ENCODE measurements around the gene AP3D1.

The AP3D1 gene

GRCh38 chr19:2171349-2172145 is 20.2 kb upstream of the AP3D1 start:
- Histone ChIP-seq H3K9me3 (ENCODE audit: control insufficient read depth, low read length) (no peaks in the 10 kb centered on the region), H3K23ac (ENCODE audit: low read length in 2 of 2) (no peak overlapping the region), H4K91ac (ENCODE audit: low read length) (peak overlapping the region; percentile 88), H3K4me1 (ENCODE audit: control insufficient read depth, insufficient read depth, low read depth, low read length) (peaks cover 61% of the 10 kb centered on the region), H2BK12ac (ENCODE audit: low read length in 2 of 2) (peak overlapping the region; percentile 73 to 91), H3K27ac (ENCODE audit: low read length, poor library complexity, severe bottlenecking) (peak overlapping the region; percentile 53), H4K8ac (ENCODE audit: low read length) (peak overlapping the region; percentile 76), H3K4ac (ENCODE audit: low read depth in 1 of 2, low read length in 2 of 2) (peak overlapping the region; percentile 68 to 73), H2BK15ac (ENCODE audit: low read depth, poor library complexity, severe bottlenecking) (peak overlapping the region; percentile 26), H3K79me1 (replicated peaks; ENCODE audit: low read length, poor library complexity, severe bottlenecking) (no peaks in the 10 kb centered on the region), H3K27me3 (ENCODE audit: control insufficient read depth in 1 of 2, insufficient read depth in 1 of 2, low read length in 2 of 2) (no peaks in the 10 kb centered on the region), H3K9ac (ENCODE audit: low read length) (peak overlapping the region; percentile 80), H3K18ac (ENCODE audit: low read depth in 1 of 2, low read length in 2 of 2) (peak overlapping the region; percentile 52 to 85), H2BK120ac (ENCODE audit: low read depth, low read length) (peak overlapping the region; percentile 39), H3K36me3 (ENCODE audit: control insufficient read depth in 1 of 2, insufficient read depth in 2 of 2, low read depth in 1 of 2, low read length in 2 of 2) (peaks cover 22 to 28% of the 10 kb centered on the region in 2 experiments), H2BK5ac (ENCODE audit: low read depth, low read length, poor library complexity, severe bottlenecking) (no peak overlapping the region), H2AK5ac (ENCODE audit: low read length, severe bottlenecking) (peak overlapping the region; percentile 60), H3K14ac (ENCODE audit: low read length in 2 of 2) (peak overlapping the region in 1 of 2 experiments; percentile 13), H3K4me3 (ENCODE audit: insufficient read depth in 1 of 2, low read depth in 1 of 2, low read length in 2 of 2) (peak overlapping the region in 1 of 2 experiments; percentile 49), H3K4me2 (ENCODE audit: low read length, poor library complexity, severe bottlenecking) (no peak overlapping the region), H2AFZ (ENCODE audit: low read depth, low read length) (no peak overlapping the region)
- DNase-seq = peak; percentile 45
- WGBS = 53% methylated on average over 27 of the region's 27 CpGs

GRCh38 chr19:2170987-2171348 is 19.6 kb upstream of the AP3D1 start:
- Histone ChIP-seq H3K36me3 (ENCODE audit: control insufficient read depth in 1 of 2, insufficient read depth in 2 of 2, low read depth in 1 of 2, low read length in 2 of 2) (peaks cover 16 to 26% of the 10 kb centered on the region in 2 experiments), H4K8ac (ENCODE audit: low read length) (peak overlapping the region; percentile 76), H2AK5ac (ENCODE audit: low read length, severe bottlenecking) (peak overlapping the region; percentile 49), H2BK12ac (ENCODE audit: low read length in 2 of 2) (peak overlapping the region; percentile 28 to 91), H3K23ac (ENCODE audit: low read length in 2 of 2) (no peak overlapping the region), H3K27me3 (ENCODE audit: control insufficient read depth in 1 of 2, insufficient read depth in 1 of 2, low read length in 2 of 2) (no peaks in the 10 kb centered on the region), H2BK5ac (ENCODE audit: low read depth, low read length, poor library complexity, severe bottlenecking) (no peak overlapping the region), H2BK120ac (ENCODE audit: low read depth, low read length) (peak overlapping the region; percentile 39), H3K4ac (ENCODE audit: low read depth in 1 of 2, low read length in 2 of 2) (peak overlapping the region; percentile 68 to 73), H3K9me3 (ENCODE audit: control insufficient read depth, low read length) (no peaks in the 10 kb centered on the region), H3K4me2 (ENCODE audit: low read length, poor library complexity, severe bottlenecking) (no peak overlapping the region), H3K9ac (ENCODE audit: low read length) (peak overlapping the region; percentile 80), H3K18ac (ENCODE audit: low read depth in 1 of 2, low read length in 2 of 2) (peak overlapping the region; percentile 52 to 85), H2BK15ac (ENCODE audit: low read depth, poor library complexity, severe bottlenecking) (peak overlapping the region; percentile 26), H3K4me1 (ENCODE audit: control insufficient read depth, insufficient read depth, low read depth, low read length) (peaks cover 55% of the 10 kb centered on the region), H4K91ac (ENCODE audit: low read length) (peak overlapping the region; percentile 88), H3K4me3 (ENCODE audit: insufficient read depth in 1 of 2, low read depth in 1 of 2, low read length in 2 of 2) (no peak overlapping the region), H3K79me1 (replicated peaks; ENCODE audit: low read length, poor library complexity, severe bottlenecking) (no peaks in the 10 kb centered on the region), H3K14ac (ENCODE audit: low read length in 2 of 2) (no peak overlapping the region), H2AFZ (ENCODE audit: low read depth, low read length) (no peak overlapping the region), H3K27ac (ENCODE audit: low read length, poor library complexity, severe bottlenecking) (peak overlapping the region; percentile 53)
- WGBS = 79% methylated on average over 5 of the region's 5 CpGs
- no peak for DNase-seq

- no peak for DNase-seq
- Histone ChIP-seq H4K91ac (ENCODE audit: low read length) (no peak overlapping the region), H3K4me2 (ENCODE audit: low read length, poor library complexity, severe bottlenecking) (peak overlapping the region; percentile 2), H2BK5ac (ENCODE audit: low read depth, low read length, poor library complexity, severe bottlenecking) (no peak overlapping the region), H3K4ac (ENCODE audit: low read depth in 1 of 2, low read length in 2 of 2) (peak overlapping the region in 1 of 2 experiments; percentile 19), H2AFZ (ENCODE audit: low read depth, low read length) (no peak overlapping the region), H3K4me1 (ENCODE audit: control insufficient read depth, insufficient read depth, low read depth, low read length) (peaks cover 53% of the 10 kb centered on the region), H4K8ac (ENCODE audit: low read length) (no peak overlapping the region), H3K14ac (ENCODE audit: low read length in 2 of 2) (peak overlapping the region in 1 of 2 experiments; percentile 23), H2BK15ac (ENCODE audit: low read depth, poor library complexity, severe bottlenecking) (no peak overlapping the region), H3K4me3 (ENCODE audit: insufficient read depth in 1 of 2, low read depth in 1 of 2, low read length in 2 of 2) (peak overlapping the region in 1 of 2 experiments; percentile 60), H3K36me3 (ENCODE audit: control insufficient read depth in 1 of 2, insufficient read depth in 2 of 2, low read depth in 1 of 2, low read length in 2 of 2) (peaks cover 12 to 21% of the 10 kb centered on the region in 2 experiments), H3K27me3 (ENCODE audit: control insufficient read depth in 1 of 2, insufficient read depth in 1 of 2, low read length in 2 of 2) (no peaks in the 10 kb centered on the region), H3K23ac (ENCODE audit: low read length in 2 of 2) (peak overlapping the region in 1 of 2 experiments; percentile 66), H3K9ac (ENCODE audit: low read length) (peak overlapping the region; percentile 80), H3K27ac (ENCODE audit: low read length, poor library complexity, severe bottlenecking) (peak overlapping the region; percentile 88), H2BK120ac (ENCODE audit: low read depth, low read length) (no peak overlapping the region), H3K18ac (ENCODE audit: low read depth in 1 of 2, low read length in 2 of 2) (peak overlapping the region in 1 of 2 experiments; percentile 15), H2AK5ac (ENCODE audit: low read length, severe bottlenecking) (no peak overlapping the region), H3K79me1 (replicated peaks; ENCODE audit: low read length, poor library complexity, severe bottlenecking) (no peaks in the 10 kb centered on the region), H3K9me3 (ENCODE audit: control insufficient read depth, low read length) (no peaks in the 10 kb centered on the region), H2BK12ac (ENCODE audit: low read length in 2 of 2) (peak overlapping the region in 1 of 2 experiments; percentile 84)
- WGBS = 90% methylated on average over 12 of the region's 12 CpGs
Measured at GRCh38 chr19:2170219-2170618, 18.9 kb upstream of the AP3D1 start.

- peak overlapping the region; percentile 68 for H2BK5ac ChIP-seq (ENCODE audit: low read depth, low read length, poor library complexity, severe bottlenecking)
- H3K23ac ChIP-seq (ENCODE audit: low read length in 2 of 2) = no peak overlapping the region
- H4K8ac ChIP-seq (ENCODE audit: low read length) = peak overlapping the region; percentile 13
- H3K27me3 ChIP-seq (ENCODE audit: control insufficient read depth in 1 of 2, insufficient read depth in 1 of 2, low read length in 2 of 2) = no peaks in the 10 kb centered on the region
- whole genome bisulfite sequencing = 21% methylated on average over 24 of the region's 24 CpGs
- peak; percentile 99 for DNase-seq
- peak overlapping the region; percentile 32 for H3K4me2 ChIP-seq (ENCODE audit: low read length, poor library complexity, severe bottlenecking)
- peak overlapping the region; percentile 88 for H3K27ac ChIP-seq (ENCODE audit: low read length, poor library complexity, severe bottlenecking)
- no peak overlapping the region for H3K14ac ChIP-seq (ENCODE audit: low read length in 2 of 2)
- no peak overlapping the region for H4K91ac ChIP-seq (ENCODE audit: low read length)
- H2BK15ac ChIP-seq (ENCODE audit: low read depth, poor library complexity, severe bottlenecking) = no peak overlapping the region
- no peak overlapping the region for H2AFZ ChIP-seq (ENCODE audit: low read depth, low read length)
- H2BK120ac ChIP-seq (ENCODE audit: low read depth, low read length) = peak overlapping the region; percentile 93
- H3K79me1 ChIP-seq (replicated peaks; ENCODE audit: low read length, poor library complexity, severe bottlenecking) = no peaks in the 10 kb centered on the region
- peak overlapping the region in 1 of 2 experiments; percentile 97 for H3K4me3 ChIP-seq (ENCODE audit: insufficient read depth in 1 of 2, low read depth in 1 of 2, low read length in 2 of 2)
- peak overlapping the region; percentile 19 to 59 for H3K4ac ChIP-seq (ENCODE audit: low read depth in 1 of 2, low read length in 2 of 2)
- H3K4me1 ChIP-seq (ENCODE audit: control insufficient read depth, insufficient read depth, low read depth, low read length) = peaks cover 51% of the 10 kb centered on the region
- peaks cover 9 to 15% of the 10 kb centered on the region in 2 experiments for H3K36me3 ChIP-seq (ENCODE audit: control insufficient read depth in 1 of 2, insufficient read depth in 2 of 2, low read depth in 1 of 2, low read length in 2 of 2)
- H2BK12ac ChIP-seq (ENCODE audit: low read length in 2 of 2) = peak overlapping the region; percentile 46 to 72
- H3K9me3 ChIP-seq (ENCODE audit: control insufficient read depth, low read length) = no peaks in the 10 kb centered on the region
- H2AK5ac ChIP-seq (ENCODE audit: low read length, severe bottlenecking) = peak overlapping the region; percentile 63
- peak overlapping the region; percentile 95 for H3K9ac ChIP-seq (ENCODE audit: low read length)
- H3K18ac ChIP-seq (ENCODE audit: low read depth in 1 of 2, low read length in 2 of 2) = peak overlapping the region; percentile 40 to 80
Measured at GRCh38 chr19:2168619-2169424, 17.5 kb upstream of the AP3D1 start.
